K562 (cell line): ENCODE results near the gene CLIC1. TPM values are rescaled to one million over a fixed set of nuclear protein-coding genes. Genes with fewer than 3 reads are reported as not detected.
A peak's percentile ranks its signal among the peaks of the same experiment; 100 is the strongest.

Experiments
- DDX20 ChIP-seq: fragments of 450-650 bp; IDR thresholded peaks from 2 replicates; pipeline ENCODE4 v1.6.1; 2016; ENCODE audit warnings: missing genetic modification characterization, low read depth, mild to moderate bottlenecking, missing compliant biosample characterization, moderate library complexity
- ERF ChIP-seq: fragments of 450-650 bp; formaldehyde crosslinking; IDR thresholded peaks from 2 replicates; pipeline ENCODE4 v1.4.0; 2020; ENCODE audit warnings: mild to moderate bottlenecking, mixed read lengths
- FIP1L1 ChIP-seq: fragments of 200-400 bp; formaldehyde crosslinking; IDR thresholded peaks from 2 replicates; pipeline ENCODE4 v1.6.1; 2018; ENCODE audit warnings: mild to moderate bottlenecking, low read depth, low read length; ENCODE audit not compliant: poor library complexity, severe bottlenecking
- ID3 ChIP-seq, 2 experiments: fragments of 250-450 bp in 1 of 2; fragments of 450-650 bp in 1 of 2; sonication (Bioruptor Pico) in 1 of 2; IDR thresholded peaks; 2 replicates each; pipeline versions ENCODE4 v1.6.1 to v1.8.0; 2016 to 2021; ENCODE audit warnings: mild to moderate bottlenecking in 2 of 2, moderate library complexity in 2 of 2, missing compliant biosample characterization in 1 of 2, missing genetic modification characterization in 1 of 2
- PHF21A ChIP-seq: fragments of 450-650 bp; IDR thresholded peaks from 2 replicates; pipeline ENCODE4 v1.6.1; 2017; ENCODE audit warnings: low read depth, borderline replicate concordance
- PHF8 ChIP-seq: fragments of 200-600 bp; sonication (generic); IDR thresholded peaks from 2 replicates; pipeline ENCODE4 v1.6.1; 2012; ENCODE audit warnings: mixed run types, mild to moderate bottlenecking, inconsistent platforms, low read length, moderate library complexity, borderline replicate concordance
- RBBP5 ChIP-seq: fragments of 200-600 bp; sonication (generic); IDR thresholded peaks from 2 replicates; pipeline ENCODE4 v1.6.1; 2012; ENCODE audit warnings: borderline replicate concordance, mild to moderate bottlenecking, low read length, control low read depth, inconsistent platforms; ENCODE audit not compliant: insufficient read depth, poor library complexity, severe bottlenecking
- SP1 ChIP-seq: sonication (generic); formaldehyde crosslinking; IDR thresholded peaks from 2 replicates; pipeline ENCODE4 v1.8.1; 2022; ENCODE audit warnings: mild to moderate bottlenecking, missing genetic modification reagents
- SRSF3 ChIP-seq: fragments of 200-400 bp; formaldehyde crosslinking; IDR thresholded peaks from 2 replicates; pipeline ENCODE4 v1.6.1; 2016; ENCODE audit warnings: mild to moderate bottlenecking, low read length, moderate library complexity; ENCODE audit not compliant: insufficient read depth
- polyA plus RNA-seq, 8 experiments: library from polyadenylated mRNA; depleted of rRNA in 4 of 8; stranded (reverse) in 5 of 8; unstranded in 3 of 8; fragments of >200 nt; fragmentation: Nextera tagmentation in 2 of 8; fragmentation: Illumina TruSeq in 1 of 8; extraction: Ambion mirVana in 2 of 8; extraction: Trizol in 1 of 8; gene quantifications; 2 replicates each; pipeline versions ENCODE4 v1.2.1 to v1.2.3, GENCODE V29; 2011 to 2014; ENCODE audit warnings: inconsistent platforms in 1 of 8, missing spikeins in 1 of 8
- total RNA-seq, 7 experiments: library from RNA; depleted of rRNA in 6 of 7; stranded (reverse); fragments of >200 nt in 6 of 7; fragmentation: Illumina TruSeq in 2 of 7; extraction: Trizol in 2 of 7; gene quantifications; 2 replicates each; pipeline versions ENCODE4 v1.2.1 to v1.2.3, GENCODE V29; 2011 to 2021; ENCODE audit warnings: low replicate concordance in 1 of 7

Gene CLIC1
- total and polyA plus RNA-seq, 9 of the 15 experiments (the other 6 are each of a cell fraction or from before 2014, with no cell fraction given): 1,267 to 2,419 (median 1,808) TPM

DNA sequence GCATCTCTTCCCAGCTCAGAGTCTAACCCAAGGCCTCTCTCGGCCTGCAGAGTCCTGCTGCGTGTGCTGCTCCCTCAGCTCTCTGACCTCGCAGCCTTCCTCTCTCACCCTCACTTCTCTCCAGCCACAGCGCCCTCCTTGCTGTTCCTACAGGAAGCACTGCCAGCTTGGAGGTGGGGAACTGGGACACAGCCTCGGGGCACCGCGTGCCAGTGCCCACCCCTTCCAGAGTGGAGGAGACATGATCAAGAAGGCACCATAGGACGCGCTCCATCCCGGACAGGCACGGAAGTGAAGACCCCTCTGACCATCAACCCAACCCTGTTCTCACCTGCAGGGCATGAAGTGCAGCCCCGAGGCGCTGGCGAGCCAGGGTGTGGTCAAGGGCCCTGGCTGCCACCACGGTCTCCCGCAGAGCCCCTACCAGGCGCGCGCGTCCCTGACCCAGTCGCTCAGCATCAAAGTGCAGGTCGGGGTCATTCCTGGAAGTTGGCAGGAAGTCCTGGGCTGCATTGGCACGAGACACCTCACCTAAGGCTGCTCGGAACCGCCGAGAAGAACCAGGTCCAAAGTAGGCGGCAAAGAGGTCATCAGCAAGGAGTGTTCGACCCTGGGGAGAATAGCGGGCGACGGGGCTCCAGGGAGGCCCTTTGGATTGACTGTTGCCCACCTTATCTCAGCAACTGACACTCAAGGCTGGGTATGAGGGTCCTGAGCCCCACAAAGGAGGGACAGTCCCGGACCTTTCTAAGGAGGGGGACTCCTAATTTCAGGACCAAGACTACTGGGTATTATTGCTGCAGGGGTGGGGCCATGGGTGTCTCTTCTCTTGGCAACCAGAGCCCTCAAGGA is 39.5 kb upstream of the CLIC1 start (continued):
- TF ChIP-seq DDX20 (no peak), ID3 (CRISPR knock-in tag; IDR thresholded peaks at IDR 0.05) (no peak), ID3 (tag; IDR thresholded peaks at IDR 0.05) (peak; percentile 61; the same call in 1 of the 2 replicates), RBBP5 (peak; percentile 21), SRSF3 (peak; percentile 8; the same call in 1 of the 2 replicates), PHF21A (no peak), SP1 (peak; percentile 49; the same call in 1 of the 2 replicates), PHF8 (0 out of 2 replicates have a peak, but pooled peaks have one; percentile 3), ERF (CRISPR knock-in tag) (0 out of 2 replicates have a peak, but pooled peaks have one; percentile 57), FIP1L1 (no peak)
- TF ChIP-seq, all 486 proteins: peak for 14
